AG04450 (cell line): ENCODE data around the gene CTDSP1. TPM values are rescaled to one million over a fixed set of nuclear protein-coding genes. Genes with fewer than 3 reads are reported as not detected.

Experiments
- CTCF ChIA-PET: fragments of 300-600, 350-600 bp; formaldehyde crosslinking; extraction: SDS; loops from one replicate; lab custom pipeline; 2022; ENCODE audit warnings: antibody characterized with exemption, inconsistent platforms; lab: Charles Lee
- POLR2A ChIA-PET: fragments of 350-600 bp; formaldehyde crosslinking; extraction: SDS; loops from one replicate; lab custom pipeline; 2021; ENCODE audit warnings: antibody characterized with exemption, inconsistent platforms; lab: Yijun Ruan, JAX
- DNase-seq: peaks from one replicate; pipeline ENCODE4 v3.0.0-alpha.2; 2011; ENCODE audit warnings: low read depth, low spot score
- H3K27ac ChIP-seq: one replicate; pipeline ENCODE4 v1.5.1; 2012; ENCODE audit warnings: low read depth, low read length, control low read depth
- H3K27me3 ChIP-seq: one replicate; pipeline ENCODE4 v1.6.0; 2012; ENCODE audit warnings: low read length; ENCODE audit not compliant: control insufficient read depth, insufficient read depth
- H3K4me3 ChIP-seq: 2 replicates; pipeline ENCODE4 v1.5.1; 2011; ENCODE audit warnings: mild to moderate bottlenecking, low read depth, low read length, control low read depth
- H3K9me3 ChIP-seq: 2 replicates; pipeline ENCODE4 v1.5.1; 2012; ENCODE audit warnings: low read length; ENCODE audit not compliant: control insufficient read depth, insufficient read depth
- CTCF ChIP-seq: IDR thresholded peaks from 2 replicates; pipeline ENCODE4 v1.5.1; 2011; ENCODE audit warnings: low read depth, low read length, control low read depth, inconsistent platforms
- polyA plus RNA-seq: library from polyadenylated mRNA; depleted of rRNA; stranded (reverse); fragments of >200 nt; gene quantifications from 2 replicates; pipeline ENCODE4 v1.2.3, GENCODE V29; 2011

CTDSP1 gene
- polyA plus RNA-seq, 1 experiment = 51.3 TPM

- no peaks in the 10 kb centered on the region for H3K27me3 ChIP-seq
- H3K4me3 ChIP-seq = no peak overlapping the region
- ChIA-PET POLR2A (interaction anchor here (0.9 kb wide), 1 partner anchor 97 kb away, joined by 3 read pairs; no protein-coding TSS in a partner anchor), CTCF (interaction anchor here (3.9 to 5.9 kb wide), 3 partner anchors 92 to 121 kb away, joined by 49 to 73 read pairs (median 64); partner anchors contain the start of genes AAMP, PNKD and TMBIM1)
- peaks cover 7% of the 10 kb centered on the region; the same call in 1 of the 2 replicates for H3K9me3 ChIP-seq
- H3K27ac ChIP-seq = no peak overlapping the region
- no peak for DNase-seq
- TF ChIP-seq CTCF = no peak
Observed at GRCh38 chr2:218392459-218392858, 7.2 kb upstream of the CTDSP1 start.

DNA sequence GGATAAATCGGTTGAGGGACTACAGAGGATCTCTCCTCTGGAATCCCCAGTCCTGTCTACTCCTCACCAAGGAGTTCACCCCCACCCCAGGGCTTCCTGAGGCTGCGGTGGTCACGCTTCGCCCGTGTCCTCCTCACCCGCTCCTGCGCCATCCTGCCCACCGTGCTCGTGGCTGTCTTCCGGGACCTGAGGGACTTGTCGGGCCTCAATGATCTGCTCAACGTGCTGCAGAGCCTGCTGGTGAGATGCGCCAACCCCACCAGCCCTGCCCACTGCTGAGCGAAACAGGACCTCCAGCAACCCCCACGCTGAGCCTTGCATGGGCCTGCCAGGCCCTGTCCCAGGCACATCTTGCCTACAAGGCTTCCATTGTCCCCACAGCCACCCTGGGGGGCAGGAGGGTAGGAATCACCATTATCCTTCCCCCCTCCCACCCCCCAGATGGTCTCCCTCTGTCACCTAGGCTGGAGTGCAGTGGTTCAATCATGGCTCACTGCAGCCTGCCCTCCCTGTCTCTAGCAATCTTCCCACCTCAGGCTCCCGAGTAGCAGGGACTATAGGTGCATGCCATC lies 6.7 kb upstream of the CTDSP1 start:
- ChIA-PET CTCF (interaction anchor here (3.9 to 5.9 kb wide), 3 partner anchors 92 to 121 kb away, joined by 49 to 73 read pairs (median 64); partner anchors contain the start of genes AAMP, PNKD and TMBIM1), POLR2A (interaction anchor here (0.6 to 0.9 kb wide), 2 partner anchors 98 to 524 kb away, joined by 3 read pairs; no protein-coding TSS in a partner anchor)
- Histone ChIP-seq H3K27ac (no peak overlapping the region), H3K9me3 (peaks cover 2% of the 10 kb centered on the region; the same call in 1 of the 2 replicates), H3K27me3 (no peaks in the 10 kb centered on the region), H3K4me3 (no peak overlapping the region)
- DNase-seq = no peak
- TF ChIP-seq CTCF = no peak

- Histone ChIP-seq H3K27ac (no peak overlapping the region), H3K4me3 (no peak overlapping the region), H3K9me3 (no peaks in the 10 kb centered on the region; the same call in 1 of the 2 replicates), H3K27me3 (no peaks in the 10 kb centered on the region)
- ChIA-PET CTCF (interaction anchor here (0.8 to 5.9 kb wide), 4 partner anchors 93 to 122 kb away, joined by 4 to 73 read pairs (median 56); partner anchors contain the start of genes AAMP, PNKD and TMBIM1), POLR2A (no interaction called here)
- no peak for TF ChIP-seq CTCF
- no peak for DNase-seq
Observed at GRCh38 chr2:218393750-218394290, 5.8 kb upstream of the CTDSP1 start.

DNA sequence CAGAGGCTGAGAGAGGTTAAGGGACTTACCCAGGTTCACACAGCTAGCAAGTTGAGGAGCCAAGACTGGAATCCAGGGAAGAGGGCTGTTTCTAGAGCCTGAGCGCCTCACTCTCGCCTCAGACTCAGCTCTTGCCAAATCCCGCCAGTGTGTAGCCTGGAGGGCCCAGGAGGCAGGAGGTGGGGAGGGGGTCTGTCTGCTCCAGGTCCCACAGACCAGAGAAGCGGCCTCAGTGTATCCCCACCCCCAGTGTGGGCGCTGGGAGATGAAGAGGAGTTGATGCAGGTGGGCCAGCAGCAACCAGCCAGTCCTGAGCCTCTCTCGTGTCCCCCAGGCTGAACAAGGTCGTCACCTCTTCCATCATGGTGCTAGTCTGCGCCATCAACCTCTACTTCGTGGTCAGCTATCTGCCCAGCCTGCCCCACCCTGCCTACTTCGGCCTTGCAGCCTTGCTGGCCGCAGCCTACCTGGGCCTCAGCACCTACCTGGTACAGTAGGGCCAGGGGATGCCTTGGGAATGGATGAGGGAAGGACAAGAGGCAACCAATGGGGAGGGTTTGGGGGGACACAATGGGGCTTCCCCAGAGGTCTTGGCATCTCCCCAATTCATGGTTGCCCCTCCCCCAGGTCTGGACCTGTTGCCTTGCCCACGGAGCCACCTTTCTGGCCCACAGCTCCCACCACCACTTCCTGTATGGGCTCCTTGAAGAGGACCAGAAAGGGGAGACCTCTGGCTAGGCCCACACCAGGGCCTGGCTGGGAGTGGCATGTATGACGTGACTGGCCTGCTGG lies 5.2 kb upstream of the CTDSP1 start:
- no peak for DNase-seq
- Histone ChIP-seq H3K9me3 (no peaks in the 10 kb centered on the region; the same call in 1 of the 2 replicates), H3K27me3 (no peaks in the 10 kb centered on the region), H3K4me3 (no peak overlapping the region), H3K27ac (no peak overlapping the region)
- ChIA-PET CTCF (interaction anchor here (0.7 to 5.9 kb wide), 5 partner anchors 94 to 279 kb away, joined by 4 to 73 read pairs (median 49); partner anchors contain the start of genes AAMP, PNKD and TMBIM1), POLR2A (no interaction called here)
- TF ChIP-seq CTCF = no peak
